Mucosa of descending colon (tissue), 3 donors: ENCODE data around the gene NKD1. TPM values are rescaled to one million over a fixed set of nuclear protein-coding genes. Genes with fewer than 3 reads are reported as not detected.

Experiments used
- ATAC-seq: fragments of 200-7000 bp; cut with Tn5 transposase; one replicate; pipeline ENCODE4 v1.9.1; 2020; ENCODE audit warnings: mild to moderate bottlenecking, moderate library complexity
- DNase-seq, 3 donors: peaks; one replicate each; pipeline ENCODE4 v3.0.0-alpha.2; 2020
- H3K36me3 ChIP-seq: fragments of 200-600 bp; one replicate; pipeline ENCODE4 v1.8.0; 2021; ENCODE audit warnings: low read depth, mild to moderate bottlenecking
- H3K4me1 ChIP-seq: fragments of 200-600 bp; one replicate; pipeline ENCODE4 v1.8.0; 2021; ENCODE audit warnings: low read depth, mild to moderate bottlenecking
- H3K4me3 ChIP-seq: fragments of 200-600 bp; one replicate; pipeline ENCODE4 v1.8.0; 2021; ENCODE audit warnings: mild to moderate bottlenecking
- H3K9me3 ChIP-seq: fragments of 200-600 bp; one replicate; pipeline ENCODE4 v1.8.0; 2021; ENCODE audit warnings: mild to moderate bottlenecking
- CTCF ChIP-seq: fragments of 200-600 bp; IDR thresholded peaks from one replicate; pipeline ENCODE4 v1.8.0; 2022; ENCODE audit warnings: antibody characterized with exemption, mild to moderate bottlenecking
- intact Hi-C, 2 donors: fragments of 100-400 bp; cut with DNase I in 1 of 2; cut with micrococcal nuclease in 1 of 2; formaldehyde crosslinking; loops; one replicate each; pipeline versions ENCODE4 v1.11.0 to v1.11.1; 2022; cut with DNase I, micrococcal nuclease
- total RNA-seq, 3 donors: library from RNA; stranded (reverse); fragmentation: NEBNext Ultra II Directional in 2 of 3; extraction: Animal tissue kit (Norgen Biotek cat#: 25700) in 2 of 3; gene quantifications; one replicate each; pipeline versions ENCODE4 v1.2.1 to v1.2.4, GENCODE V29; 2021 to 2023
- donor health status: DM: no; HTN: no; CAD: no; lungs with moderate emphysema.
- donor health status: DM: no; HTN: no; CAD: no.
- donor health status: DM: no; HTN: yes; CAD: no.

The NKD1 gene
- total RNA-seq, 3 donors from 2014 or later, result 1.6 to 28.0 (median 3.2) TPM

- H3K9me3 ChIP-seq, result no peaks in the 10 kb centered on the region
- ATAC-seq (no peak), DNase-seq (no peak)
- intact Hi-C loops, result no loop called here
- no peak for TF ChIP-seq CTCF
- H3K4me3 ChIP-seq, result no peak overlapping the region
- peaks cover 4% of the 10 kb centered on the region for H3K4me1 ChIP-seq
- H3K36me3 ChIP-seq, result no peaks in the 10 kb centered on the region
Measured at GRCh38 chr16:50690177-50690576, 142.0 kb downstream of the NKD1 start.

GRCh38 chr16:50692644-50692998 is 144.4 kb downstream of the NKD1 start:
- no peak for ATAC-seq
- intact Hi-C loops, result no loop called here
- DNase-seq, result no peak
- TF ChIP-seq CTCF, result no peak
- Histone ChIP-seq H3K9me3 (no peaks in the 10 kb centered on the region), H3K4me3 (no peak overlapping the region), H3K4me1 (peaks cover 20% of the 10 kb centered on the region), H3K36me3 (no peaks in the 10 kb centered on the region)

- DNase-seq (peak; percentile 20 to 61 (median 46)), ATAC-seq (peak; percentile 49)
- peaks cover 20% of the 10 kb centered on the region for H3K4me1 ChIP-seq
- no peaks in the 10 kb centered on the region for H3K9me3 ChIP-seq
- TF ChIP-seq CTCF, result no peak
- H3K36me3 ChIP-seq, result no peaks in the 10 kb centered on the region
- H3K4me3 ChIP-seq, result no peak within 1 kb of the TSS
- intact Hi-C loops, result no loop called here
Measured at GRCh38 chr16:50692999-50693781, 145.0 kb downstream of the NKD1 start, which contains the start of gene NOD2. Gene NOD2, plus strand, starts transcription at chr16:50693606. Its CDS starts 5,890 bp downstream, at chr16:50699496.

- H3K4me1 ChIP-seq, result peaks cover 20% of the 10 kb centered on the region
- no peak for ATAC-seq
- DNase-seq, result no peak
- H3K9me3 ChIP-seq, result no peaks in the 10 kb centered on the region
- no peak for TF ChIP-seq CTCF
- H3K4me3 ChIP-seq, result no peak overlapping the region
- intact Hi-C loops, result no loop called here
- no peaks in the 10 kb centered on the region for H3K36me3 ChIP-seq
Measured at GRCh38 chr16:50694206-50694605, 146.0 kb downstream of the NKD1 start.

GRCh38 chr16:50695017-50696000 is 147.1 kb downstream of the NKD1 start:
- Histone ChIP-seq H3K4me3 (no peak overlapping the region), H3K4me1 (peaks cover 20% of the 10 kb centered on the region), H3K36me3 (no peaks in the 10 kb centered on the region), H3K9me3 (no peaks in the 10 kb centered on the region)
- intact Hi-C loops, result no loop called here
- TF ChIP-seq CTCF, result no peak
- ATAC-seq, result no peak
- peak in 1 of 3 donors; percentile 21 for DNase-seq
